Measurements from ENCODE around the gene CENPP. TPM values are rescaled to one million over a fixed set of nuclear protein-coding genes. Genes with fewer than 3 reads are reported as not detected.

The CENPP gene
- total RNA-seq, 4 donors from 2014 or later, result 14.1 to 39.5 (median 19.2) TPM

- no peak for DNase-seq (ENCODE audit: low spot score in 2 of 2)
- H3K27me3 ChIP-seq, result no peaks in the 10 kb centered on the region
- H3K27ac ChIP-seq, result no peak overlapping the region
- WGBS, result 59% methylated on average over 5 of the region's 5 CpGs
- no peaks in the 10 kb centered on the region for H3K9me3 ChIP-seq
- peaks cover 7% of the 10 kb centered on the region for H3K4me1 ChIP-seq
- no peak for TF ChIP-seq CTCF (IDR thresholded peaks at IDR 0.05)
- TF ChIP-seq EP300 (IDR thresholded peaks at IDR 0.05), result no peak
- TF ChIP-seq POLR2AphosphoS5 (IDR thresholded peaks at IDR 0.05), result no peak
- TF ChIP-seq POLR2A (IDR thresholded peaks at IDR 0.05), result no peak
- no peak overlapping the region for H3K4me3 ChIP-seq
- no peaks in the 10 kb centered on the region for H3K36me3 ChIP-seq
Measured at GRCh38 chr9:92496396-92497176, 170.8 kb downstream of the CENPP start.

- TF ChIP-seq POLR2AphosphoS5 (IDR thresholded peaks at IDR 0.05) (no peak), CTCF (IDR thresholded peaks at IDR 0.05) (no peak), POLR2A (IDR thresholded peaks at IDR 0.05) (no peak), EP300 (IDR thresholded peaks at IDR 0.05) (no peak)
- Histone ChIP-seq H3K4me1 (peaks cover 26% of the 10 kb centered on the region), H3K27ac (no peak overlapping the region), H3K4me3 (no peak overlapping the region), H3K36me3 (no peaks in the 10 kb centered on the region), H3K27me3 (no peaks in the 10 kb centered on the region), H3K9me3 (no peaks in the 10 kb centered on the region)
- no peak for DNase-seq (ENCODE audit: low spot score in 2 of 2)
- 79% methylated on average over 2 of the region's 2 CpGs for WGBS
Measured at GRCh38 chr9:92499701-92500100, 173.9 kb downstream of the CENPP start.

GRCh38 chr9:92500725-92501124 is 175.0 kb downstream of the CENPP start:
- DNase-seq (ENCODE audit: low spot score in 2 of 2), result no peak
- peak overlapping the region; percentile 55 for H3K27ac ChIP-seq
- H3K4me3 ChIP-seq, result no peak overlapping the region
- 77% methylated on average over 5 of the region's 5 CpGs for WGBS
- H3K9me3 ChIP-seq, result no peaks in the 10 kb centered on the region
- no peak for TF ChIP-seq POLR2AphosphoS5 (IDR thresholded peaks at IDR 0.05)
- TF ChIP-seq EP300 (IDR thresholded peaks at IDR 0.05), result no peak
- no peak for TF ChIP-seq CTCF (IDR thresholded peaks at IDR 0.05)
- no peak for TF ChIP-seq POLR2A (IDR thresholded peaks at IDR 0.05)
- peaks cover 36% of the 10 kb centered on the region for H3K4me1 ChIP-seq
- H3K36me3 ChIP-seq, result no peaks in the 10 kb centered on the region
- H3K27me3 ChIP-seq, result no peaks in the 10 kb centered on the region

- no peak for DNase-seq (ENCODE audit: low spot score in 2 of 2)
- Histone ChIP-seq H3K9me3 (no peaks in the 10 kb centered on the region), H3K4me3 (no peak overlapping the region), H3K27ac (peak overlapping the region; percentile 55), H3K27me3 (no peaks in the 10 kb centered on the region), H3K36me3 (no peaks in the 10 kb centered on the region), H3K4me1 (peaks cover 47% of the 10 kb centered on the region)
- 51% methylated on average over 5 of the region's 5 CpGs for WGBS
- TF ChIP-seq EP300 (IDR thresholded peaks at IDR 0.05) (no peak), POLR2A (IDR thresholded peaks at IDR 0.05) (no peak), POLR2AphosphoS5 (IDR thresholded peaks at IDR 0.05) (peak in 2 of 3 donors; percentile 17 to 36), CTCF (IDR thresholded peaks at IDR 0.05) (peak in 1 of 2 donors; percentile 25)
Measured at GRCh38 chr9:92501671-92502393, 176.1 kb downstream of the CENPP start.

GRCh38 chr9:92503156-92503555 is 177.4 kb downstream of the CENPP start:
- WGBS, result 80% methylated on average over 2 of the region's 2 CpGs
- no peak for DNase-seq (ENCODE audit: low spot score in 2 of 2)
- Histone ChIP-seq H3K27me3 (no peaks in the 10 kb centered on the region), H3K4me1 (peaks cover 60% of the 10 kb centered on the region), H3K36me3 (no peaks in the 10 kb centered on the region), H3K27ac (no peak overlapping the region), H3K4me3 (no peak overlapping the region), H3K9me3 (no peaks in the 10 kb centered on the region)
- TF ChIP-seq POLR2AphosphoS5 (IDR thresholded peaks at IDR 0.05) (no peak), EP300 (IDR thresholded peaks at IDR 0.05) (no peak), POLR2A (IDR thresholded peaks at IDR 0.05) (no peak), CTCF (IDR thresholded peaks at IDR 0.05) (no peak)

Data from suprapubic skin (tissue), 4 donors.